ENCODE measurements around the gene DCTD.

DCTD gene

DNA sequence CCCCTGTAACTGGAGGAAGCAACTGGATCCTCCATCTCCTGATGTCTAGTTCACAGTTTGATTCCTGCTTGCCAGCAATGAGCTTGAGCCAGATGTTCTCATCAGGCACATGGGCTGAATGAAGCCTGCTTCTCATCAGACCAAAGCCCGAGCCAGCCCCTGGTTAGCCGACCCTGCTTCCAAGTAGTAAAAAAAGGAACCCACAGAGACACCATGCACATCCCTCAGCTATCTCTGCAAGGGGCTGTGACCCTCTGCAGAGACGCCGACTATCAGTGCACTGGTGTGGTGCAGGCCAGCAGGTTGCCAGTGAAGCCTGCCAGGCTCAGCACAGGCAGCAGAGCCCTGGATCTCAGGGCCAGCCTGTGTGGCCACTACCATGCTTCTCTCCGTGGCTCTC, 2.8 kb downstream of the DCTD start:
- H3K9ac ChIP-seq (ENCODE audit: low read length), result no peak overlapping the region
- no peak overlapping the region for H2AFZ ChIP-seq (ENCODE audit: low read length)
- H3K27me3 ChIP-seq (replicated peaks; ENCODE audit: insufficient read depth, low read length), result no peaks in the 10 kb centered on the region
- H3K79me2 ChIP-seq (ENCODE audit: low read length), result peaks cover 56% of the 10 kb centered on the region
- DNase-seq, result no peak
- H3K4me1 ChIP-seq (ENCODE audit: low read length), result peaks cover 20% of the 10 kb centered on the region
- H3K36me3 ChIP-seq (replicated peaks; ENCODE audit: insufficient read depth, low read length), result 0 out of 2 replicates have a peak, but pooled peaks cover 5% of the 10 kb centered on the region
- H3F3A ChIP-seq (ENCODE audit: insufficient read depth, low read length), result peaks cover 23% of the 10 kb centered on the region
- no peak for TF ChIP-seq EZH2 (optimal IDR thresholded peaks at IDR 0.05; ENCODE audit: low read depth, low read length)
- TF ChIP-seq, protein P1, sequence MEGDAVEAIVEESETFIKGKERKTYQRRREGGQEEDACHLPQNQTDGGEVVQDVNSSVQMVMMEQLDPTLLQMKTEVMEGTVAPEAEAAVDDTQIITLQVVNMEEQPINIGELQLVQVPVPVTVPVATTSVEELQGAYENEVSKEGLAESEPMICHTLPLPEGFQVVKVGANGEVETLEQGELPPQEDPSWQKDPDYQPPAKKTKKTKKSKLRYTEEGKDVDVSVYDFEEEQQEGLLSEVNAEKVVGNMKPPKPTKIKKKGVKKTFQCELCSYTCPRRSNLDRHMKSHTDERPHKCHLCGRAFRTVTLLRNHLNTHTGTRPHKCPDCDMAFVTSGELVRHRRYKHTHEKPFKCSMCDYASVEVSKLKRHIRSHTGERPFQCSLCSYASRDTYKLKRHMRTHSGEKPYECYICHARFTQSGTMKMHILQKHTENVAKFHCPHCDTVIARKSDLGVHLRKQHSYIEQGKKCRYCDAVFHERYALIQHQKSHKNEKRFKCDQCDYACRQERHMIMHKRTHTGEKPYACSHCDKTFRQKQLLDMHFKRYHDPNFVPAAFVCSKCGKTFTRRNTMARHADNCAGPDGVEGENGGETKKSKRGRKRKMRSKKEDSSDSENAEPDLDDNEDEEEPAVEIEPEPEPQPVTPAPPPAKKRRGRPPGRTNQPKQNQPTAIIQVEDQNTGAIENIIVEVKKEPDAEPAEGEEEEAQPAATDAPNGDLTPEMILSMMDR (IDR thresholded peaks at IDR 0.05; ENCODE audit: low read length), result no peak
- TF ChIP-seq EZH2phosphoT487 (IDR thresholded peaks at IDR 0.05; ENCODE audit: low read length), result no peak
- H3K4me3 ChIP-seq (ENCODE audit: low read length), result no peak overlapping the region
- H4K20me1 ChIP-seq (ENCODE audit: insufficient read depth, low read length), result no peaks in the 10 kb centered on the region
- H3K4me2 ChIP-seq (ENCODE audit: low read depth, low read length), result no peak overlapping the region
- H3K9me2 ChIP-seq (replicated peaks; ENCODE audit: insufficient read depth, low read length), result no peaks in the 10 kb centered on the region
- no peak overlapping the region for H3K27ac ChIP-seq (ENCODE audit: low read length)
- no peaks in the 10 kb centered on the region for H3K9me3 ChIP-seq (replicated peaks; ENCODE audit: insufficient read depth, low read length)

DNA sequence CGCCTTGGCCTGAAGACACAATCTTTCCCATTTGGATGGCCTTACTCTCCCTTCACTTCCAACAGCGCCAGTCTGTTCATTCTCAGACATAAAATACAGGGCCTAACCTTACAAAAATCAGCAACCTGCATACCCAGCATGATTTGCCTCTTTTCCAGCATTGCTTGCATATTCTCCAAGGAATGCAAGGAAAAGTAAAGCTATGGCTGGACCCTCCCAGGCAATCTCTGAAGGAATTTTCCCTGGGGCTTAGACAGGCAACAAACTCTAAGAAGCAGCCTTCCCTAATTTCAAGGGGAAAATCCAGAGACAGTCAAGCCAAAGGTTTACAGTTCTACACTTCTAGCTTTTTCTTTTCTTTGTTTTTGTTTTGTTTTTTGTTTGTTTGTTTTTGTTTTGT, 3.6 kb downstream of the DCTD start:
- Histone ChIP-seq H3K79me2 (ENCODE audit: low read length) (peaks cover 58% of the 10 kb centered on the region), H3F3A (ENCODE audit: insufficient read depth, low read length) (peaks cover 16% of the 10 kb centered on the region), H3K27ac (ENCODE audit: low read length) (no peak overlapping the region), H4K20me1 (ENCODE audit: insufficient read depth, low read length) (no peaks in the 10 kb centered on the region), H3K9me2 (replicated peaks; ENCODE audit: insufficient read depth, low read length) (no peaks in the 10 kb centered on the region), H3K36me3 (replicated peaks; ENCODE audit: insufficient read depth, low read length) (0 out of 2 replicates have a peak, but pooled peaks cover 5% of the 10 kb centered on the region), H3K27me3 (replicated peaks; ENCODE audit: insufficient read depth, low read length) (no peaks in the 10 kb centered on the region), H3K9me3 (replicated peaks; ENCODE audit: insufficient read depth, low read length) (no peaks in the 10 kb centered on the region), H3K9ac (ENCODE audit: low read length) (no peak overlapping the region), H3K4me1 (ENCODE audit: low read length) (peaks cover 13% of the 10 kb centered on the region), H3K4me3 (ENCODE audit: low read length) (no peak overlapping the region), H2AFZ (ENCODE audit: low read length) (no peak overlapping the region), H3K4me2 (ENCODE audit: low read depth, low read length) (no peak overlapping the region)
- no peak for DNase-seq
- TF ChIP-seq, protein P1 (IDR thresholded peaks at IDR 0.05; ENCODE audit: low read length), result no peak
- TF ChIP-seq EZH2phosphoT487 (IDR thresholded peaks at IDR 0.05; ENCODE audit: low read length), result no peak
- no peak for TF ChIP-seq EZH2 (optimal IDR thresholded peaks at IDR 0.05; ENCODE audit: low read depth, low read length)

GRCh38 chr4:182913036-182913435, 4.2 kb downstream of the DCTD start:
- no peaks in the 10 kb centered on the region for H4K20me1 ChIP-seq (ENCODE audit: insufficient read depth, low read length)
- no peaks in the 10 kb centered on the region for H3K9me3 ChIP-seq (replicated peaks; ENCODE audit: insufficient read depth, low read length)
- H3F3A ChIP-seq (ENCODE audit: insufficient read depth, low read length), result peaks cover 10% of the 10 kb centered on the region
- H3K36me3 ChIP-seq (replicated peaks; ENCODE audit: insufficient read depth, low read length), result 0 out of 2 replicates have a peak, but pooled peaks cover 5% of the 10 kb centered on the region
- no peak overlapping the region for H3K4me3 ChIP-seq (ENCODE audit: low read length)
- no peaks in the 10 kb centered on the region for H3K27me3 ChIP-seq (replicated peaks; ENCODE audit: insufficient read depth, low read length)
- no peak overlapping the region for H3K4me2 ChIP-seq (ENCODE audit: low read depth, low read length)
- no peak overlapping the region for H3K9ac ChIP-seq (ENCODE audit: low read length)
- H2AFZ ChIP-seq (ENCODE audit: low read length), result no peak overlapping the region
- peaks cover 58% of the 10 kb centered on the region for H3K79me2 ChIP-seq (ENCODE audit: low read length)
- TF ChIP-seq EZH2 (optimal IDR thresholded peaks at IDR 0.05; ENCODE audit: low read depth, low read length) (no peak), EZH2phosphoT487 (IDR thresholded peaks at IDR 0.05; ENCODE audit: low read length) (no peak)
- TF ChIP-seq, protein P1 (IDR thresholded peaks at IDR 0.05; ENCODE audit: low read length), result no peak
- H3K9me2 ChIP-seq (replicated peaks; ENCODE audit: insufficient read depth, low read length), result no peaks in the 10 kb centered on the region
- no peak for DNase-seq
- H3K27ac ChIP-seq (ENCODE audit: low read length), result no peak overlapping the region
- H3K4me1 ChIP-seq (ENCODE audit: low read length), result peaks cover 7% of the 10 kb centered on the region

Data from MM.1S (cell line).